ENCODE results near the gene TGFBR3.

TGFBR3 gene

DNA sequence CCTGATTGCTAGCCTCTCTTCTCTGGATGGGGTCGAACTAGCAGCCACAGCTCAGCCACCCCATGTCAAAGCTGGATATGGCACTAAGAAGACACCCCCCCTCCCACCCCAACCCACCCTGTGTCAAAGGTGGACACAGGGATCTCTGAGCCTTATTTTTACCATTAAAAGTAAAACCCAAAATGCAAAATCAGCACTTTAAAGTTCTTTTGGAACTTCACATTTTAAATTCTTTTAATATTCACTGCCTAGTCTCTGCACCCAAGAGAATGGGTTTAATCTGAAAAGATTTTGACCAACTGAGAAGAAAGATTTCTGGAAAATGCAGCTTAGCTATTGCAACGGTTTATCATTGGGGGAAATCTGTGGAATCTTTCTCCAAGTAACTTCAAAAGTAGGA lies 167.6 kb downstream of the TGFBR3 start:
- no peak overlapping the region for H2AFZ ChIP-seq (ENCODE audit: low read length)
- no peaks in the 10 kb centered on the region for H3K27me3 ChIP-seq (ENCODE audit: insufficient read depth, low read length)
- H3K9me2 ChIP-seq (ENCODE audit: low read depth, low read length) = no peaks in the 10 kb centered on the region
- H3K27ac ChIP-seq (ENCODE audit: low read depth, low read length, poor library complexity, severe bottlenecking) = no peak overlapping the region
- no peak overlapping the region for H3K9ac ChIP-seq (ENCODE audit: low read length)
- H3K79me2 ChIP-seq (ENCODE audit: insufficient read depth, low read length) = no peaks in the 10 kb centered on the region
- no peak overlapping the region for H3K4me3 ChIP-seq (ENCODE audit: low read depth, low read length, poor library complexity, severe bottlenecking)
- no peak overlapping the region for H3K4me2 ChIP-seq (ENCODE audit: low read length)
- no peaks in the 10 kb centered on the region for H3F3A ChIP-seq (ENCODE audit: insufficient read depth, low read length)
- no peaks in the 10 kb centered on the region for H3K9me3 ChIP-seq (ENCODE audit: low read length)
- TF ChIP-seq EZH2 (IDR thresholded peaks at IDR 0.05; ENCODE audit: borderline replicate concordance, low read length) = no peak
- TF ChIP-seq CTCF (IDR thresholded peaks at IDR 0.05; ENCODE audit: low read length) = no peak
- no peaks in the 10 kb centered on the region for H3K36me3 ChIP-seq (ENCODE audit: insufficient read depth, low read length)
- no peaks in the 10 kb centered on the region for H3K4me1 ChIP-seq (ENCODE audit: insufficient read depth, low read length, severe bottlenecking)
- no peaks in the 10 kb centered on the region for H4K20me1 ChIP-seq (ENCODE audit: insufficient read depth, low read length)

DNA sequence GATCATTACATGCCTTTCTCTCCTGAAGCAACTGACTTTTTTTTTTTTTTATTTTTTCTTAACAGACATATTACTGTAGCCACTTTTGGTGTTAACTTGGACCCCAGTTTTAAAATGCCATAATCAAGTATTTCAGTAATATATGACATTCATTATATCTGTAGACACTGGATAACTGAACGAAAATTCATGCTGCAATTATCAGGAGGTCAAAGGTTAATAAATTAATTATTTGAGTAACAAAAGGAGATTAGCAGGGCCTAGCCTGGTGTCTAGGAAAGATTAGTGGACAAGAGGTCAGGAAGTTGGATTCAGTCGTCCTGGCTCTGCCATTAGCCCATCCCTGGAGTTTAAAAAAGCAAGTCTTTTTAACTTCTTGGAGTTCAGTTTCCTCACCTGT lies 168.1 kb downstream of the TGFBR3 start:
- no peaks in the 10 kb centered on the region for H3K79me2 ChIP-seq (ENCODE audit: insufficient read depth, low read length)
- no peaks in the 10 kb centered on the region for H3K4me1 ChIP-seq (ENCODE audit: insufficient read depth, low read length, severe bottlenecking)
- no peaks in the 10 kb centered on the region for H3K36me3 ChIP-seq (ENCODE audit: insufficient read depth, low read length)
- no peak overlapping the region for H3K27ac ChIP-seq (ENCODE audit: low read depth, low read length, poor library complexity, severe bottlenecking)
- H3K27me3 ChIP-seq (ENCODE audit: insufficient read depth, low read length) = no peaks in the 10 kb centered on the region
- TF ChIP-seq CTCF (IDR thresholded peaks at IDR 0.05; ENCODE audit: low read length) (no peak), EZH2 (IDR thresholded peaks at IDR 0.05; ENCODE audit: borderline replicate concordance, low read length) (no peak)
- no peaks in the 10 kb centered on the region for H3K9me3 ChIP-seq (ENCODE audit: low read length)
- H3K9me2 ChIP-seq (ENCODE audit: low read depth, low read length) = no peaks in the 10 kb centered on the region
- no peaks in the 10 kb centered on the region for H3F3A ChIP-seq (ENCODE audit: insufficient read depth, low read length)
- H4K20me1 ChIP-seq (ENCODE audit: insufficient read depth, low read length) = no peaks in the 10 kb centered on the region
- H3K9ac ChIP-seq (ENCODE audit: low read length) = no peak overlapping the region
- H2AFZ ChIP-seq (ENCODE audit: low read length) = no peak overlapping the region
- no peak overlapping the region for H3K4me3 ChIP-seq (ENCODE audit: low read depth, low read length, poor library complexity, severe bottlenecking)
- no peak overlapping the region for H3K4me2 ChIP-seq (ENCODE audit: low read length)

- Histone ChIP-seq H2AFZ (ENCODE audit: low read length) (no peak overlapping the region), H3K27ac (ENCODE audit: low read depth, low read length, poor library complexity, severe bottlenecking) (no peak overlapping the region), H3K4me1 (ENCODE audit: insufficient read depth, low read length, severe bottlenecking) (no peaks in the 10 kb centered on the region), H3K36me3 (ENCODE audit: insufficient read depth, low read length) (no peaks in the 10 kb centered on the region), H3K9me3 (ENCODE audit: low read length) (no peaks in the 10 kb centered on the region), H3K9ac (ENCODE audit: low read length) (no peak overlapping the region), H4K20me1 (ENCODE audit: insufficient read depth, low read length) (no peaks in the 10 kb centered on the region), H3K9me2 (ENCODE audit: low read depth, low read length) (no peaks in the 10 kb centered on the region), H3K4me2 (ENCODE audit: low read length) (no peak overlapping the region), H3K27me3 (ENCODE audit: insufficient read depth, low read length) (no peaks in the 10 kb centered on the region), H3K79me2 (ENCODE audit: insufficient read depth, low read length) (no peaks in the 10 kb centered on the region), H3K4me3 (ENCODE audit: low read depth, low read length, poor library complexity, severe bottlenecking) (no peak overlapping the region), H3F3A (ENCODE audit: insufficient read depth, low read length) (no peaks in the 10 kb centered on the region; the same call in 1 of the 2 replicates)
- TF ChIP-seq CTCF (IDR thresholded peaks at IDR 0.05; ENCODE audit: low read length) (no peak), EZH2 (IDR thresholded peaks at IDR 0.05; ENCODE audit: borderline replicate concordance, low read length) (no peak)
Observed at GRCh38 chr1:91716339-91716738, 169.6 kb downstream of the TGFBR3 start.
